Natural killer cell treated with Interleukin-12 subunit alpha and Interleukin-12 subunit beta and Interleukin-15 and Interleukin-18, amount 100 ng/mL, for 72 hours (primary cell): Measurements from ENCODE around the gene KCNJ1. TPM values are rescaled to one million over a fixed set of nuclear protein-coding genes. Genes with fewer than 3 reads are reported as not detected.

ENCODE experiments used
- ATAC-seq, 2 donors: fragments of 150-1000 bp; cut with Tn5 transposase in 1 of 2; sonication (Bioruptor Pico), chemical (Tn5 transposase) in 1 of 2; 2 replicates each; pipeline ENCODE4 v1.10.0; 2021
- DNase-seq: peaks from one replicate; pipeline ENCODE4 v3.0.0; 2022; ENCODE audit warnings: low spot score
- H3K27ac Mint-ChIP-seq, 2 donors: 1 replicate in 1 of 2; 2 replicates in 1 of 2; pipeline ENCODE4 v1.8.0; 2022; ENCODE audit warnings: mixed read lengths in 2 of 2, mild to moderate bottlenecking in 1 of 2, moderate library complexity in 1 of 2
- H3K27me3 Mint-ChIP-seq, 2 donors: 1 replicate in 1 of 2; 2 replicates in 1 of 2; pipeline ENCODE4 v1.8.0; 2022; ENCODE audit warnings: mixed read lengths in 2 of 2
- H3K36me3 Mint-ChIP-seq: one replicate; pipeline ENCODE4 v1.8.0; 2022; ENCODE audit warnings: mixed read lengths
- H3K4me1 Mint-ChIP-seq, 2 donors: 1 replicate in 1 of 2; 2 replicates in 1 of 2; pipeline ENCODE4 v1.8.0; 2022; ENCODE audit warnings: low read depth in 2 of 2, mixed read lengths in 2 of 2, mild to moderate bottlenecking in 1 of 2
- H3K4me3 Mint-ChIP-seq: one replicate; pipeline ENCODE4 v1.8.0; 2022; ENCODE audit warnings: mixed read lengths
- H3K9me3 Mint-ChIP-seq: 2 replicates; pipeline ENCODE4 v1.8.0; 2022; ENCODE audit warnings: mixed read lengths
- total RNA-seq, 2 donors: library from RNA; stranded (reverse); gene quantifications; one replicate each; pipeline ENCODE4 v1.2.3, GENCODE V29; 2022

KCNJ1 gene
- total RNA-seq = not detected

DNA sequence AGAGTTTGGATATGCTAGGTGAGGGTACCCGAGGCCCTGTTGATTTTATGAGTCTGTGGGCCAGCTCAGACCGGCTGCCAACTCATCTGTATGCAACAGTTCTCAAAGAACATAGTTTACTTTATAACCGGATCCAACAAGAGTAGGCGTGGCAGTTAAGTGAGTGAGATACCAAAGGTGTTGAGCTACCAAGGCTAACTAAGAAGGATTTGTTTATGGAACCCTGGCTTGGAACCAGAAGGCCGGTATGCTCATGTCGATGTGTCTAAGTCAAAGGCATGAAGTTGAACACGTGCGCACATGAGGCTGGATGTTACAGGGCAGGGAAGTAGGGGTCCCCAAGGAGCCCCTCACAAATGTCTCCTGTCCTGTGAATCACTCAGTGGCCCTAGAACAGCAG, at the start of gene KCNJ1:
Gene KCNJ1, minus strand, starts transcription at position 20 of the 400 bp plus-strand sequence. CDS start 27,053 bp downstream, outside the sequence.
- Mint-ChIP-seq H3K4me1 (no peaks in the 10 kb centered on the region), H3K27me3 (peaks cover 0 to 5% of the 10 kb centered on the region in 2 donors), H3K9me3 (no peaks in the 10 kb centered on the region), H3K36me3 (no peaks in the 10 kb centered on the region), H3K4me3 (no peak within 1 kb of the TSS), H3K27ac (no peak within 1 kb of the TSS)
- ATAC-seq (no peak), DNase-seq (no peak)

DNA sequence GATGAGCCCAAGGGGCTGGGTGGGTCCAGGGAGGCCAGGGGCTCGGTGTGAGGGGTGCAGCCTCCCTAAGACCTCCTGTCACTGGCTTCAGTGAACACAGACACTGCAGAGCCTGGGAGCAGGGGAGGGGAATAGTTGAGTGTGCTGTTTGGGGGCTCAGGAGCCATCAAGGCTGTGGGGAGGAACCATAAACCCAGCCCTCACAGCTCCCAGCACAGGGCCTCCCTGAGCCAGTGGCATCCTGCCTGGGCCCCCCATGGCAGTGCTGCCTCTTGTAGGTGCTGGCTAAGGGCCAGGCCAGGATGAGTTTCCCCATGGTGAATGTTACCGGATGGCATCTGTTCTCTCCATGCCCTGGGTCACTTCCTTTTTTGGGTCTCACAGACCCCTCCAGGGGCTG, 49.6 kb upstream of the KCNJ1 start:
- Mint-ChIP-seq H3K4me3 (peak overlapping the region; percentile 80), H3K27me3 (peaks cover 32 to 41% of the 10 kb centered on the region in 2 donors)

DNA sequence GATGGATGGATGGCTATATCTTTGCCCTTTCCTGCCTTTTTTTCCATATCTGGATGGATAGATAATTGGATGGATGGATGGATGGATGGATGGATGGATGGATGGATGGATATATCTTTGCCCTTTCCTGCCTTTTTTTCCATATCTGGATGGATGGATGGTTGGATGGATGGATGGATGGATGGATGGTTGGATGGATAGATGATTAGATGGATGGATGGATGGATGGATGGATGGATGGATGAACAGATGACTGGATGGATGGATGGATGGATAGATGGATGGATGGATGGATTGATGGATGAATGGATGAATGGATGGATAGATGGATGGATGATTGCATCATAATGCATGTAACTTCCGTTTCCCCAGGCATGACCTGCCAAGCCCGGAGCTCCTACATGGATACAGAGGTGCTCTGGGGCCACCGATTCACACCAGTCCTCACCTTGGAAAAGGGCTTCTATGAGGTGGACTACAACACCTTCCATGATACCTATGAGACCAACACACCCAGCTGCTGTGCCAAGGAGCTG, 49.0 kb upstream of the KCNJ1 start:
- no peak for DNase-seq
- Mint-ChIP-seq H3K4me1 (peaks cover 18 to 29% of the 10 kb centered on the region in 2 donors), H3K9me3 (no peaks in the 10 kb centered on the region), H3K36me3 (peaks cover 8% of the 10 kb centered on the region), H3K27ac (peak overlapping the region in 1 of 2 donors; percentile 19), H3K4me3 (no peak overlapping the region), H3K27me3 (peaks cover 33 to 36% of the 10 kb centered on the region in 2 donors)
- ATAC-seq = no peak

More for the DNA sequence above, 49.6 kb upstream of the KCNJ1 start:
- H3K36me3 Mint-ChIP-seq = peaks cover 8% of the 10 kb centered on the region
- no peaks in the 10 kb centered on the region for H3K9me3 Mint-ChIP-seq
- peaks cover 18 to 29% of the 10 kb centered on the region in 2 donors for H3K4me1 Mint-ChIP-seq
- ATAC-seq (no peak), DNase-seq (peak; percentile 20)
- H3K27ac Mint-ChIP-seq = peak overlapping the region in 1 of 2 donors; percentile 59

DNA sequence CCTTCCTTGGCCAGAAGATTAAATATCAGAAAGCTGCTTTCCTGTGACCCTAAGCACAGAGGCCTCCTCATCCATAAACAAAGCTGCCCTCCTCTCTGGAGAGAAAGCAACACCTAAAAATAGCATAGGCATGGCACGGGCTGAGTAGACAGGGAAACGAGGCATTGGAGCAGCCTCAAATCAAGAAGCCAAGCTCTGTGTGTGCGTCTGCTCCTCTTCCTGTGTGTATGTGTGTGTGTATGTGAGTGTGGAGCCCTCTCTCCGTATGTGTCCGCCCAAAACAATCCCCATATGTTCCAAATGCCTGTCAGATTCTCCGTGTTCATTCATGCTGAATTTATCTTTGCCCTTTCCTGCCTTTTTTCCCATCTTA, 48.0 kb upstream of the KCNJ1 start:
- Mint-ChIP-seq H3K27me3 (peaks cover 30 to 32% of the 10 kb centered on the region in 2 donors), H3K36me3 (peaks cover 8% of the 10 kb centered on the region), H3K27ac (no peak overlapping the region), H3K9me3 (no peaks in the 10 kb centered on the region), H3K4me3 (no peak overlapping the region), H3K4me1 (peaks cover 18 to 29% of the 10 kb centered on the region in 2 donors)
- DNase-seq (peak; percentile 13), ATAC-seq (no peak)

DNA sequence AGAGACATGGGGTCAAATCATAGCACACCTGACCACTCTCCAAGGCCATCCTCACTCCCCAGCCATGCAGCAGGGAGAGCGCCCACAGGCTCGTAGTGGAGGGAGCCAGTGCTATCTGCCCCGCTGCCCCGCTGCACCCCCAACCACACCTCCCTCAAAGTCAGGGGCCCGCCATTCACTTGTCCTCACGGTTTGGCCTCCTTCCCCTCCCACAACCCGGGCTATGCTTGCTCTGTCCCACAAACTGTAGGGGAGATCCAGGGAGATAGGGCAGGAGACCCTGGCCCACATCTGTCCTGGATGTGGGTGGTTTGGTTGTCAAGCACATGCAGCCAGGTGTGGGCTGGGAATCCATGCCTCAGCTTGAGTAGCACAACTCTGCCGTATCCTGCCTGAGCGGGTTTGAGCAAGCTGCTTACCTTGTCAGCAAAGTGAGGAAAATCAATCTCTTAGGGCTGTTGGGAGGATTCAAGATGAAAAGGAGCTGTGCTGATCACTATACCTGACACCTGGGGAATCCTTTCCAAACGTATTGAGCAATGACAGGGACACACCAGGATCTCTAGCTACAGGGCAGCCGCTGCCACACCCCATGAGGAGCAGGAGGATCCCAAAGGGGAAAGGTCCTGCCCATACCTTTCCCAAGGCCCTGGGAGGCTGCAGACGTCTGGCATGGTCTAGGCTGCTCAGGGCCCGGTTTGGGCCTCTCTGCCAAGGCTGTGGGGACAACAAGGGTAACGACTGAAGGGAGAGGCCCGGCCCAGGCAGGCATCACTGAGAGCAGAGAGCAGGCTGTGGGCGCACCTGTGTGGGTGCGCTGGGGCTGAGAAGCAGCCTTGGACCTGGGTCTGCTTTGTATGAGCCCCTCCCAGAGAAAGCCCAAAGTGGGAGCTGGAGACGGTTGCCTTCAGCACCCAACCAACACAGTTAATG, 47.4 kb upstream of the KCNJ1 start:
- Mint-ChIP-seq H3K4me1 (peaks cover 18 to 29% of the 10 kb centered on the region in 2 donors), H3K36me3 (peaks cover 8% of the 10 kb centered on the region), H3K4me3 (no peak overlapping the region), H3K27me3 (peaks cover 32 to 35% of the 10 kb centered on the region in 2 donors), H3K9me3 (no peaks in the 10 kb centered on the region), H3K27ac (no peak overlapping the region)
- DNase-seq = peak; percentile 54
- ATAC-seq = no peak

- peaks cover 14 to 24% of the 10 kb centered on the region in 2 donors for H3K4me1 Mint-ChIP-seq
- ATAC-seq (no peak), DNase-seq (peak; percentile 54)
- peaks cover 34 to 41% of the 10 kb centered on the region in 2 donors for H3K27me3 Mint-ChIP-seq
- no peak overlapping the region for H3K27ac Mint-ChIP-seq
- no peak overlapping the region for H3K4me3 Mint-ChIP-seq
- no peaks in the 10 kb centered on the region for H3K9me3 Mint-ChIP-seq
- peaks cover 8% of the 10 kb centered on the region for H3K36me3 Mint-ChIP-seq
Observed at GRCh38 chr11:128913806-128914205, 46.7 kb upstream of the KCNJ1 start.

- peaks cover 35 to 46% of the 10 kb centered on the region in 2 donors for H3K27me3 Mint-ChIP-seq
- no peak for ATAC-seq
- peaks cover 8% of the 10 kb centered on the region for H3K36me3 Mint-ChIP-seq
- H3K27ac Mint-ChIP-seq = no peak overlapping the region
- H3K4me1 Mint-ChIP-seq = peaks cover 0 to 6% of the 10 kb centered on the region in 2 donors
- no peak overlapping the region for H3K4me3 Mint-ChIP-seq
- DNase-seq = no peak
- H3K9me3 Mint-ChIP-seq = no peaks in the 10 kb centered on the region
Observed at GRCh38 chr11:128911701-128912100, 44.6 kb upstream of the KCNJ1 start.

- peak; percentile 37 for DNase-seq
- peaks cover 8% of the 10 kb centered on the region for H3K36me3 Mint-ChIP-seq
- H3K4me1 Mint-ChIP-seq = peaks cover under 1 to 8% of the 10 kb centered on the region in 2 donors
- ATAC-seq = no peak
- H3K4me3 Mint-ChIP-seq = no peak overlapping the region
- peaks cover 37 to 47% of the 10 kb centered on the region in 2 donors for H3K27me3 Mint-ChIP-seq
- H3K27ac Mint-ChIP-seq = no peak overlapping the region
- no peaks in the 10 kb centered on the region for H3K9me3 Mint-ChIP-seq
Observed at GRCh38 chr11:128911239-128911638, 44.1 kb upstream of the KCNJ1 start.

- Mint-ChIP-seq H3K9me3 (no peaks in the 10 kb centered on the region), H3K27me3 (peaks cover 34 to 46% of the 10 kb centered on the region in 2 donors), H3K36me3 (peaks cover 2% of the 10 kb centered on the region), H3K4me1 (peaks cover 6 to 8% of the 10 kb centered on the region in 2 donors), H3K27ac (no peak overlapping the region), H3K4me3 (no peak overlapping the region)
- DNase-seq (no peak), ATAC-seq (no peak)
Observed at GRCh38 chr11:128910576-128910975, 43.5 kb upstream of the KCNJ1 start.

GRCh38 chr11:128909438-128910125, 42.5 kb upstream of the KCNJ1 start:
- peak; percentile 32 for DNase-seq
- ATAC-seq = no peak
- Mint-ChIP-seq H3K36me3 (no peaks in the 10 kb centered on the region), H3K9me3 (no peaks in the 10 kb centered on the region), H3K27me3 (peaks cover 29 to 39% of the 10 kb centered on the region in 2 donors), H3K4me1 (peaks cover 7% of the 10 kb centered on the region in 2 donors), H3K4me3 (no peak overlapping the region), H3K27ac (no peak overlapping the region)

DNA sequence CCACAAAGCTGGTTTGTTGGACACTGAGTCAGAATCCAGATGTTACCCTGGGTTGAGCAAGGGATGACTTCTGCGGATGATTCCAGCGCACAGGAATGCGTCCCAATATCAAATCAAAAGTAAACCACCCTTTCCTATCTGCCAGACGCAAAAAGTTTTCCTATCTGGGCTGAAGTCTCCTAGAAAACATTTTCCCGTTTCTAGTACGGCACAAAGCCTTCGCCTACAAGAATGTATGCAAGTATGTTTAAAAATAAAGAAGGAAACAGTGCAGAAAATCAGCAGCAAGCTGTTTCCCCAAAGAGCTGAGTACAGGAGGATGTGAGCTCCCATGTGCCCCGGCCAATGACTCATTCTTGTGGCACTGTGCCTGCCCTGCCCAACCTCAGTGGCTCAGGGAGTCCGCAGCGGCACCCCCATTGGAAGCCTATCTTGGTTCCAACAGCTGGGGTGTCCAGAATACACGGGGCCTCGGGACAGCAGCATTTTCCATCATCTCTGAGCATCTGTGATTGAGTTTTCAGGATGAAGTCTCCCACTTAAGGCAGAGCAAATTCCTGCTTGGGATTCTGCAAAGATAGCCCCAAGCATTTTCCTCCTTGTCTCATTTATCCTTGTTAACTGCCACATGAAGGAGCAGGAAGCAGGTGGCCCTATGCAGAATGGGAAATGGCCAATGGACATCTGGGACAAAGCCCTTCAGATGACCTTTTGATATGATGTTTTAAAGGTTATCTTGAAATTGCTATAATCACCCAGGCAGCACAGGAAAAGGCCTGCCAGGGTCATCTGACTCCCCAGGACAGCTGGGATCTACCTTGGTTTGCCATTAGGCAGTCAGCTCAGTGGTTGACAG, 41.5 kb upstream of the KCNJ1 start:
- no peaks in the 10 kb centered on the region for H3K9me3 Mint-ChIP-seq
- ATAC-seq (no peak), DNase-seq (peak; percentile 38)
- peaks cover 14% of the 10 kb centered on the region in 2 donors for H3K4me1 Mint-ChIP-seq
- peaks cover 36 to 46% of the 10 kb centered on the region in 2 donors for H3K27me3 Mint-ChIP-seq
- H3K27ac Mint-ChIP-seq = no peak overlapping the region
- no peak overlapping the region for H3K4me3 Mint-ChIP-seq
- no peaks in the 10 kb centered on the region for H3K36me3 Mint-ChIP-seq

DNA sequence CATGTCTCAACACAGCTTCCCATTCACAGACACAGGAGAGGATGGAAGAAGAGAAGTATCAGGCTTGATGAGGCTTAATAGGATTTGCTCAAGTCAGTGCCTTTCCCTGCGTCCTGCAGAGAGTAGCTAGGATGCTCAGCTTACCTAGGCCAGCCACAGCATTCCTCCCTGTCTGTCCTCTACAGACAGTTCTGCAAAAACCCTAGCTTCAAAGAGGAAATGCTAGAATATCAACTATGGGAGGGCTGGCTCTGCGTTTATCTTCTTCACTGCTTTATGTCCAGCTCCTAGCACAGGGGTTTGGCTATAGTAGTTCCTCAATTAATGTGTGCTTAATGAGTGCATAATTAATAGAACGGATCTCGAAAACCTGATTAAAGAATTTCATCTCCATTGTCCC, 40.5 kb upstream of the KCNJ1 start:
- peaks cover 14 to 17% of the 10 kb centered on the region in 2 donors for H3K4me1 Mint-ChIP-seq
- no peaks in the 10 kb centered on the region for H3K36me3 Mint-ChIP-seq
- ATAC-seq = no peak
- H3K9me3 Mint-ChIP-seq = no peaks in the 10 kb centered on the region
- no peak overlapping the region for H3K4me3 Mint-ChIP-seq
- peaks cover 39 to 41% of the 10 kb centered on the region in 2 donors for H3K27me3 Mint-ChIP-seq
- H3K27ac Mint-ChIP-seq = no peak overlapping the region
- no peak for DNase-seq
